Activated naive CD4-positive, alpha-beta T cell treated with anti-CD3 and anti-CD28 coated beads, Interleukin-2, amount 50 U/mL, for 24 hours (primary cell): Measurements from ENCODE around the gene ERH.
A peak's percentile ranks its signal among the peaks of the same experiment; 100 is the strongest.

Source experiments
- H3K27ac Mint-ChIP-seq: one replicate; pipeline ENCODE4 v1.8.0; 2021; ENCODE audit warnings: mild to moderate bottlenecking, mixed read lengths
- H3K27me3 Mint-ChIP-seq: one replicate; pipeline ENCODE4 v1.8.0; 2021; ENCODE audit warnings: mixed read lengths
- H3K36me3 Mint-ChIP-seq: one replicate; pipeline ENCODE4 v1.8.0; 2021; ENCODE audit warnings: mixed read lengths
- H3K4me1 Mint-ChIP-seq: one replicate; pipeline ENCODE4 v1.8.0; 2021; ENCODE audit warnings: mixed read lengths
- H3K4me3 Mint-ChIP-seq: one replicate; pipeline ENCODE4 v1.8.0; 2021; ENCODE audit warnings: mild to moderate bottlenecking, mixed read lengths
- H3K9me3 Mint-ChIP-seq: one replicate; pipeline ENCODE4 v1.8.0; 2021; ENCODE audit warnings: mixed read lengths

ERH gene

DNA sequence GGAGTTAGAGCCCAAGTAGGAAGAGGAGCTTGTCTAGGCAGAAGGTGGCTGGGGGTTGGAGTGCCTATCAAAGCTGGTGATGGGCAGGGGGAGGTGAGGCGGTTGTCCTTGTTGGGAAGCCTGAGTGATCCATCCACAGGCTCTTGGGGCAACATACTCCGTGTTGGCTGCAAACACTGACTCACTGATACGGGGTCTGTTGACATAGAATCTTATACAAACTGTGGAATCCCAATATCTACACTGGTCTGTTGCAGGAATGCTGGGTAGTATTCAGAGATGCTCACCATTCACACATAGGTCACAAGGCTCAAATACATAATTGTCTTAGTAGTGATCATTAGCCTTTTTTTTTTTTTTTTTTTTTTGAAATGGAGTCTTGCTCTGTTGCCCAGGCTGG is 26.0 kb downstream of the ERH start:
- H3K36me3 Mint-ChIP-seq: peaks cover 22% of the 10 kb centered on the region
- H3K4me3 Mint-ChIP-seq: no peak overlapping the region
- no peak overlapping the region for H3K27ac Mint-ChIP-seq
- peaks cover 5% of the 10 kb centered on the region for H3K4me1 Mint-ChIP-seq
- H3K27me3 Mint-ChIP-seq: no peaks in the 10 kb centered on the region
- no peaks in the 10 kb centered on the region for H3K9me3 Mint-ChIP-seq

DNA sequence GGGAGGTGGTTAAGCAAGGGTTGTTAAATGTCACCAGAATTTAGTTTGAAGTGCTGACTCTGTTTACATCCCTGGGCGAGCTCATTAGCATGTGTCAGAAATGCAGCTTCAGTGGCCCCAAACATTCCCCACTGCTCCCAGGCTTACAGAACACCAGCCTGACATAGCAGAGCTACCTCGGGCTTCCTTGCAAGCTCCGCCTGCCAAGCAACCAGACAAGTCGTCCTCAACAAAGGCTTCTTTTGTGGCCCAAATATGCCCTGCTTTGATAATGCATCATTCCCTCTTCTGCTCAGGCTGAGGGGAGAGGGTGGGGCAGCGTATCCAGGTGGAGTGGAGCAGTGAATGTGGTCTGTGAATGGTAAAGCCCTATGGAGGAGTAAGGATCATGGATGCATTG is 28.0 kb downstream of the ERH start:
- Mint-ChIP-seq H3K4me3 (no peak overlapping the region), H3K27me3 (no peaks in the 10 kb centered on the region), H3K36me3 (peaks cover 7% of the 10 kb centered on the region), H3K9me3 (no peaks in the 10 kb centered on the region), H3K27ac (no peak overlapping the region), H3K4me1 (peaks cover 5% of the 10 kb centered on the region)

DNA sequence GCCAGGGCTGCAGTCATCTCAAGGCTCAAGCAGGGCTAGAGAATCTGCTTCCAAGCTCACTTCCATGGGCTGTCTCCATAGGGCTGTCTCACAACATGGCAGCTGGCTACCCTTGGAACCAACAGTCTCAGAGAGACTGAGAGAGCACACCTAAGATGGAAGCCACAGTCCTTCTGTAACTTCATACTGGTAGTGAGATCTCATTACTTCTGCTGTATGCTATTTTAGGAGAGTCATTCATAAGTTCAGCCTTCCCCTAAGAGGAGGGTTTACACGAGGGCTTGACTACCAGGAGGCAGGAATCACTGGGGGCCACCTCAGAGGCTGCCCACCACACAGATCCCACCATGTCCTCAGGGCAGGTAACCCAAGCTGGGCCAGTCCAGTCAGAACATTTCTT is 29.7 kb downstream of the ERH start:
- Mint-ChIP-seq H3K4me1 (no peaks in the 10 kb centered on the region), H3K9me3 (no peaks in the 10 kb centered on the region), H3K36me3 (peaks cover 3% of the 10 kb centered on the region), H3K27ac (no peak overlapping the region), H3K27me3 (no peaks in the 10 kb centered on the region), H3K4me3 (no peak overlapping the region)

DNA sequence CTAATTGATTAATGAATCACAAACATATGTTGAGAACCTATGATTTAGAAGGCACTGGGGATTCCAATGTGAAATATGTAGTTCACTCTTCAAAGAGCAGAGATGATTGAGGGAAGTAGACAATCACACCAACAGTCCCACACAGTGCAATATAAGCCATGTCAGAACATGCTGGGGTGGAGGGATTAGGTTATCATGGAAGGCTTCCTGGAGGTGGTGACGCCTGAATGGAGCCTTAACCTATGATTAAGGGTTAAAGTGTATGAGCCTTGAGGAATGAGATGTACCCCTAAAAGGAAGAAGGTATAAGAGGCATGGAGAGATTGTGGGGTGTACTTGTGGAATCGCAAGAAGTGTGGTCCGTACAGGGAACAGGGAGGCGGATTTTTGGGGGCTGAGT is 31.3 kb downstream of the ERH start:
- Mint-ChIP-seq H3K9me3 (no peaks in the 10 kb centered on the region), H3K27me3 (no peaks in the 10 kb centered on the region), H3K4me1 (no peaks in the 10 kb centered on the region), H3K27ac (no peak overlapping the region), H3K4me3 (no peak overlapping the region), H3K36me3 (peaks cover 1% of the 10 kb centered on the region)

DNA sequence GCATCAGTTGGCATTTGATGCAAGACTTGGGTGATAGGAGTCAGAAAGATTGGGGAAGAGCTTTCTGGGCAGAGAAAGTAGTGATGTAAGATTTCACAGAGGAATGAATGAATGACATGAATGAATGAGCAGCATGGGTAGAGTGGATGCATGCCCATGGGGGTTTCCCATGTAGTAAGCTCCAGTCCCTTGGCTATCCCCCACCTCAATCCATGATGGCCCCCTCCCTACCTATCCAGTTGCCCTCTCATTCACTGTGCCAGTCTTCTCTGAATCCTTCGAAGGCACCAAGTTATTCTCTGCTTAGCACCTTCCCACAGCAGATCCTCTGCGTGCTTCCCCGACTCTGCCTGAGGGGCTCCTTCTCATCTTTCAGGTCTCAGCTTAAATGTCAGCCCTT is 32.0 kb downstream of the ERH start:
- Mint-ChIP-seq H3K27me3 (no peaks in the 10 kb centered on the region), H3K4me3 (no peak overlapping the region), H3K4me1 (no peaks in the 10 kb centered on the region), H3K36me3 (peaks cover 1% of the 10 kb centered on the region), H3K27ac (no peak overlapping the region), H3K9me3 (no peaks in the 10 kb centered on the region)

DNA sequence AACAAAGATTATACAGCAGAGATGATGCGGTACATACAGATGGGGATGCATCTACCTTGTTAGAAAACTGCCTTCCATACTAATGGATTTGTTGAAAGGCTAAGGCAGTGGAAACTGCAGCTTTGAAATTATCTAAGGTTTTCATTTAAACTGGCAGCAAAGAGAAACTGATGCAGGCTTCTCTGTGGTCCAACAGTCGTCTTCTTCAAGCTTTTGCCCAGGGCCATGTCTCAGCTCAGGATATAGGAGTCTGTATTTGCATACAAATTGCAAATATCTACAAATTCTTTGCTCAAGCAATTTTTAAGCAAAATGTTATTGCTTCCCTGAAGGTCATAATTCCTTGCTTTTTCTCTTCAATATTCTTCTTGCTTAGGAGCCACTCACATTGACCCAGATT is 33.7 kb downstream of the ERH start:
- Mint-ChIP-seq H3K9me3 (no peaks in the 10 kb centered on the region), H3K27ac (no peak overlapping the region), H3K36me3 (peaks cover 1% of the 10 kb centered on the region), H3K4me1 (no peaks in the 10 kb centered on the region), H3K4me3 (no peak overlapping the region), H3K27me3 (no peaks in the 10 kb centered on the region)

DNA sequence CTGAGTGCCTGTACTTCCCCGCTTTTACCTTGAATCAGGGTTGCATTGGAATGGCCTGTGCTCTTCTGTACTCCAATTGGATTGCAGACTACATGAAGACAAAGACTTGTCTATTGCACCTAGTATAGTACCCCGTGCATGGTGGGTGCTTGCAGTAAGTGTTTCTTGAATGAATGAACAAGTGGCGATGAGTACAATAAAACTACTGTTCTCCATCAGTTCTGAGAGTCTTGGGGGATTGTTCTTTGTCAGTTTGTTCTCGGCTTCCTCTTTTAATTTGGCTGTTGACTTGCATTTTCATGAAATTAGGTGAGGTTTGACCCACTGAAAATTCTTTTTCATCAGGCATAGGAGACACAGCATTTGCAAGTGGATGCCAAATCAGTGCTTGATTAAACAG is 34.1 kb downstream of the ERH start:
- H3K9me3 Mint-ChIP-seq: no peaks in the 10 kb centered on the region
- peaks cover 1% of the 10 kb centered on the region for H3K36me3 Mint-ChIP-seq
- no peak overlapping the region for H3K27ac Mint-ChIP-seq
- H3K4me3 Mint-ChIP-seq: no peak overlapping the region
- H3K27me3 Mint-ChIP-seq: no peaks in the 10 kb centered on the region
- H3K4me1 Mint-ChIP-seq: no peaks in the 10 kb centered on the region

DNA sequence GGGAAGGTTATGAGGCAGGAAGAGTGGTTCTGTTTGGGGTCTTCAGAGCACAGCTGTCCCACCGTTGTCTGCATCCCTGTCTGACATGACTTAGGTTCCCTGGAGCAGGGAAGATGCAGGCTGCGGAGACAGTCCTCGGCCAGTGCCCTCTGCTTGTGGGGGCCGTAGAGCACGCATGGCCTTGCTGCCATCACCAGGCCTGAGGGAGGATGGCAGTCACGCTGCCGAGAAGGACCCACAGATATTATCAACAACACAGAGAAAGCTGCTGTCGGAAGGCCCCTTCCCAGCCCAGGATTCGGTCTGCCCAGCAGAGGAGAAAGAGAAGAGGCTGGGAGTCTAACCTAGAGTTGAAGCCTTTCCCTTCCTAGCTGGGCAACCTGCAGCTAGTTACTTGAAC is 35.0 kb downstream of the ERH start:
- Mint-ChIP-seq H3K9me3 (no peaks in the 10 kb centered on the region), H3K4me3 (no peak overlapping the region), H3K27me3 (no peaks in the 10 kb centered on the region), H3K4me1 (no peaks in the 10 kb centered on the region), H3K36me3 (peaks cover 1% of the 10 kb centered on the region), H3K27ac (no peak overlapping the region)

DNA sequence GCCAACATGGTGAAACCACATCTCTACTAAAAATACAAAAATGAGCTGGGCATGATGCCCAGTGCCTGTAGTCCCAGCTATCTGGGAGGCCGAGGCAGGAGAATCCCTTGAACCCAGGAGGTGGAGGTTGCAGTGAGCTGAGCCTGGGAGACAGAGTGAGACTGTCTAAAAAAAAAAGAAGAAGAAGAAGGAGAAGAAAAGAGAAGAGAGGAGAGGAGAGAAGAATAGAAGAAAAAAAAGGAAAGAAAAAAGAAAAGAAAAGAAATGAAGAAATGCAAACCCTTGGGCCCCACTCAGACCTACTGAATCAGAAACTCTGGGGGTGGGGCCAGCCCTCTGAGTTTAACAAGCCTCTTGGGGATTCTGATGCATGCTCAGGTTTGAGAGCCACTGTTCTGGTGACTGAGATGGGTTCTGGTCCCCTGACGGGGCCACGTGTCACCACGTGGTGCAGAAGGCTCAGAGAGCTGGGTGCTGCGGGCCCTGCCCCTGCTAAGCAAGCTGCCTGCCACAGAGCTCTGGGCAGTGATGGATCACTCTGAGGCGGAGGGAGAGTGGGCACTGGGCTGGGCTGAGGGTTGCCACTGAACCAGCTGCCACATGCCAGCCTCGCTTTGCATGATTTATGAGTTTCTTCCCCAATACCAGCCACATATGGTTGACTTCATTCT is 37.5 kb downstream of the ERH start:
- Mint-ChIP-seq H3K4me1 (no peaks in the 10 kb centered on the region), H3K4me3 (no peak overlapping the region), H3K27ac (no peak overlapping the region), H3K27me3 (no peaks in the 10 kb centered on the region), H3K36me3 (peaks cover 1% of the 10 kb centered on the region), H3K9me3 (no peaks in the 10 kb centered on the region)

DNA sequence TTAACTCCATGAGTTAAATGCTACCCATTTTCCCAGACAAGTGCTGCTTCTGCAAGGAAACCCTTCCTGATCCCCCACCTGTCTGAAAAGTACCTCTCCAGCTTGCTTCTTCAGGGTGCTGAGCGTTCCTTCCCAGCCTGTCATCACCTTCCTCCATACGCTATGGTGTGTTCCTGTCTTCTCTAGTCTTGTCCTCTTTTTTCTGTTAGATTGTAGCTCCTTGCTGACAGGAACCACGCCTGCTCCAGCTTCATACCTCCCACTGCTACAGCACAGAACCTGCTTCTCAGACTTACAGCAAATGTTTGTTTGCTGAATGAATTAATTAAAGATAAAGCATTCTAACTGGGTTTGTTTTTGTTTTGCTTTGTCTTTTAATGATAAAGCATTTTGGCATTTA is 39.1 kb downstream of the ERH start:
- peaks cover 11% of the 10 kb centered on the region for H3K4me1 Mint-ChIP-seq
- H3K36me3 Mint-ChIP-seq: peaks cover 1% of the 10 kb centered on the region
- no peaks in the 10 kb centered on the region for H3K27me3 Mint-ChIP-seq
- no peak overlapping the region for H3K4me3 Mint-ChIP-seq
- H3K9me3 Mint-ChIP-seq: no peaks in the 10 kb centered on the region
- H3K27ac Mint-ChIP-seq: no peak overlapping the region

DNA sequence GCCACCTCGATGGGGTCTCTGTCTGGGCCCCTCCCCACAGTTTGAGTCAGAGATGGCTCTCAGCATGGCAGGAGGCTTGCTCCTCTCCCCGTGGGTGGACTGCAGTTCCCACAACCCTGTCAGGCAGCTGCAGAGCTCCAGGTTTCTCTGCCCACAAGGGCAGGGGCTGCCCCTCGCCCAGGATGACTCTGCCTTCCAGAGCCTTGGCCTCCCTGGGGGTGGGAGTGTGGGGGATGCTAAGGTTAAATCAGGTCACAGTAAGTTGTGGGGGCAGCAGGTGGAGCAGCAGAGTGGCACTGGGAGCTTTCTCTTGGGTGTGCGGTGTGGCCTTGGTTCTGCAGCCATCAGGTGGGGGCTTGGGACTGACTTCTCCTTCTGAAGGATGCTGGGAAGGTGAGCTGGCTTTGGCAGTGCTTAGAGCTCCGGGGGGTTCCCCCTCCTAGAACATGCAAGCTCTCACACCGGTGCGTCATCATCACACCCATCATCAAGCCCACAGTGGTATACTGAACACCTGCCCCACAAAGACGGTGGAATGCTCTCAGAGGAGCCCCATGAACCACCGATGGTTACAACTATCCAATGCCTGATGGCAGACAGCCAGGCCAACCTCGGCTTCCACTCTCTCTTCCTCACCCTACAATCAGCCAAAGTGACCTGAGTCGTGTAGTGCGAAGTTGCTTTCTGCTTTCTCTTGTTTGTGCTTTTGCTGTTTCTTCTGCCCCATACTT is 39.7 kb downstream of the ERH start:
- no peak overlapping the region for H3K4me3 Mint-ChIP-seq
- H3K27ac Mint-ChIP-seq: no peak overlapping the region
- peaks cover 11% of the 10 kb centered on the region for H3K4me1 Mint-ChIP-seq
- no peaks in the 10 kb centered on the region for H3K9me3 Mint-ChIP-seq
- H3K27me3 Mint-ChIP-seq: no peaks in the 10 kb centered on the region
- H3K36me3 Mint-ChIP-seq: peaks cover 1% of the 10 kb centered on the region

DNA sequence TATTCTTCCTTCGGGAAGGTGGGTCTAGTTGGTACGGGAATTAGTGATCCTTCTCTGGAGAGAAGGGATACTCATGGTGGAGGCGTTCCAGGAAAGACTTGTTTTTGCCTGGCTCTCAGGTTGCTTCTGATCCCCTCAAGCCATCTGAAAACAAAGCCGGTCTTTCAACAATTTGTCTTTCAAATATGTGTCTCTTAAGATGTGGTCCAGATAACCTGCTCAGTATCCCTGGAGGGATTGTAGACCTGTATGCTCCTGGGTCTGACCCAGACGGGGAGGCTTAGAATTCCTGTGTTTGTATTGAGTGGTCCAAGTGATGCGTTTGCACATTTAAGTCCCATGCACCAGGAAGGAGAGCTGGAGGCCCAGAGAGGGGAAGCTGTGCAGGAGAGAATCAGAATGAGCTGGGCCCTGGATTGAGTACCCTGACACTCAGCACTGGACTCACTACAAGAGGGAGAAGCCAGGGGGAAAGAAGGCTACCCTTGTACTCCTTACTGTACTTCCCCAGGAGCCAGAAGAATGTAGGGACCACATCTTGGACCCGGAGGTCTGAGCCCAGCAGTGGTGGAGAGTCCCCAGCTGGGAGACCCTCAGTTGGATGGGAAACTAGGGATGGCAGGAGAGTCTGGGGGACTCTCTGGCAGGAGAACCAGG is 40.4 kb downstream of the ERH start:
- H3K27me3 Mint-ChIP-seq: no peaks in the 10 kb centered on the region
- H3K4me3 Mint-ChIP-seq: no peak overlapping the region
- H3K36me3 Mint-ChIP-seq: peaks cover 1% of the 10 kb centered on the region
- H3K27ac Mint-ChIP-seq: no peak overlapping the region
- no peaks in the 10 kb centered on the region for H3K9me3 Mint-ChIP-seq
- H3K4me1 Mint-ChIP-seq: peaks cover 11% of the 10 kb centered on the region

DNA sequence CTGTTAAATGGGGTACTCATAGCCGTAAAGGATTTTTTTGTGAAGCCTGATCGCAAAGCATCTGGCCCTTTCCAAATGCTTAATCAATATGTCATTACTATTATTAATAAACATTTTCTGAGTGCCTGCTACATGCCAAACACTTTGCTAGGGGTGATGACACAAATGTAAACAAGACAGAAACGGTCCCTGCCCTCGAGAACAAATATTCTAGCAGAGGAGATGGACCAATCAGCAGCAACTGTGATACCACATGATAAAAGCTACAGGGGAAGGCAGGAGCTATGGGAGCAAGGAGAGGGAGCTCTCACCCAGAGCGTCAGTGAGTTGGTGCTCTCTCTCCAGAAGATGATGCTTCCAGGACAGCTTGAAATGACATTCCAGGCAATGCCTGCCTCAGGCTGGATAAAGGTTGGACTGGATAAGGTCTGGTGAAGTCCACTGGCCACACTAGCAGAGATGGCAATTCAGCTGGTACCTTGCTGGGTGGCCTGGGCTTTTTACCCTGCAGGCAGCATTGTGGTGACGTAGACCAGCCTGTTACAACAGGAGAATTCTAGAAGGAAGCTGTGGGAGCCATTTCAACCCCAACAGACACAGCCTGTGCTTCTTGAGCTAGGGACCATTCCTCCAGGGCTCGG is 41.1 kb downstream of the ERH start:
- Mint-ChIP-seq H3K4me1 (peaks cover 11% of the 10 kb centered on the region), H3K27ac (no peak overlapping the region), H3K27me3 (no peaks in the 10 kb centered on the region), H3K9me3 (no peaks in the 10 kb centered on the region), H3K4me3 (no peak overlapping the region), H3K36me3 (no peaks in the 10 kb centered on the region)

DNA sequence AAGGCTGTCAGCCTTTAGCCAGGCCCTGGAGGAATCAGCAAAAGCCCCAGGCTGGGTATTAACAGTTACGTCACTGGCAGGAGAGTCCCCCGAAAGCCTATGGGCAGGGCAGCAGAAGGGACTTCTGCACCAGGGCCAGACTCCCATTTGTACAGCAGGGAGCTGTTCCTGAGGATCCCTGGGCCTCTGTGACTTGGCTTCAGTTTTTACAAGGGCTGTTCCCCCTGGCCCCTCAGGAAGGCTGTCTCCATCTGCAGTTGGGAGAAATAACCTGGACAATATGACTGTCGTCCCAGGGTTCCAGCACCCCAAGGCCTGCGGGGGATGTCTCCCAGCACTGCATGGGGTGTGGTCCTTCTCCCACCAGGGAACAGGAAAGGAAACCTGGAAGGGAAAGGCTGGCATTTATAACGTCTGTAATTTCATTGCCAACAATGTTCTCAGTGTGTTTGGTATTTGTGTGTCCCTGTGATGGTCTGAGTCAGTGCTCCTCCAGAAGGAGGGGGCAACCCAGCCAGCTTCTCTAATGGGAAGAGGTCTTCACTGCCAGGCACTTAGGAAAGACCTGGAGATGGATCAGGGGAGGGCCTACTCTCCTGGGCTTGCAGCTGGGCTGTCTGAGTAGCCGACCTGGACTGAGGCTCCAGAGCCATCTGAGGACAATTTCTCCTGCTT is 42.4 kb downstream of the ERH start:
- Mint-ChIP-seq H3K9me3 (no peaks in the 10 kb centered on the region), H3K27ac (no peak overlapping the region), H3K4me3 (no peak overlapping the region), H3K4me1 (peaks cover 11% of the 10 kb centered on the region), H3K27me3 (no peaks in the 10 kb centered on the region), H3K36me3 (no peaks in the 10 kb centered on the region)

DNA sequence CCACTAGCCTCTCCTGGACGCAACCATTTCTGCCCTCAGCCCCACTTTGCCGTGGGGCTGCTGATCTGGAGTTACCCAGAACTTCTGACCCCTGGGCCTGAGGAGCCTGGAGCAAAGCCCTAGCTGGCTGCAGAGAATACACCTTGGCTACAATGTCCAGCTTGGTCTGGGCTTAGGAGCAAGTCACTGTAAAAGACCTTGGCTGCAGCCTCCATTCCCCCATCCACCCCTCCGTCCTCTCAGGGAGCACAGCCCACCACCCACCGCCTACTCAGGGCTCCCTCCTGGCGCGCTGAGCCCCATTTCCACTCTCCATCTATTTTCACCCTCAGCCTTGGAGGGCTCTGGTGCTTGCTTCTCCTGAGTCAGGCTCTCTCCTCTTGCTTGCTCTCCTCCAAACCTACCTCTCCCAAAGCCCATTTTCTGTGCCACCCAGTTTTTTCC is 42.9 kb downstream of the ERH start:
- Mint-ChIP-seq H3K9me3 (no peaks in the 10 kb centered on the region), H3K4me3 (no peak overlapping the region), H3K36me3 (no peaks in the 10 kb centered on the region), H3K27me3 (no peaks in the 10 kb centered on the region), H3K27ac (peak overlapping the region; percentile 89), H3K4me1 (peaks cover 11% of the 10 kb centered on the region)
